GM21737 (cell line): ENCODE data around the gene COG5.

Experiments
- ATAC-seq: cut with Tn5 transposase; IDR thresholded peaks from one replicate; pipeline ENCODE4 v1.9.1; 2021; ENCODE audit warnings: mild to moderate bottlenecking, moderate library complexity; ENCODE audit not compliant: unreplicated experiment

The COG5 gene

DNA sequence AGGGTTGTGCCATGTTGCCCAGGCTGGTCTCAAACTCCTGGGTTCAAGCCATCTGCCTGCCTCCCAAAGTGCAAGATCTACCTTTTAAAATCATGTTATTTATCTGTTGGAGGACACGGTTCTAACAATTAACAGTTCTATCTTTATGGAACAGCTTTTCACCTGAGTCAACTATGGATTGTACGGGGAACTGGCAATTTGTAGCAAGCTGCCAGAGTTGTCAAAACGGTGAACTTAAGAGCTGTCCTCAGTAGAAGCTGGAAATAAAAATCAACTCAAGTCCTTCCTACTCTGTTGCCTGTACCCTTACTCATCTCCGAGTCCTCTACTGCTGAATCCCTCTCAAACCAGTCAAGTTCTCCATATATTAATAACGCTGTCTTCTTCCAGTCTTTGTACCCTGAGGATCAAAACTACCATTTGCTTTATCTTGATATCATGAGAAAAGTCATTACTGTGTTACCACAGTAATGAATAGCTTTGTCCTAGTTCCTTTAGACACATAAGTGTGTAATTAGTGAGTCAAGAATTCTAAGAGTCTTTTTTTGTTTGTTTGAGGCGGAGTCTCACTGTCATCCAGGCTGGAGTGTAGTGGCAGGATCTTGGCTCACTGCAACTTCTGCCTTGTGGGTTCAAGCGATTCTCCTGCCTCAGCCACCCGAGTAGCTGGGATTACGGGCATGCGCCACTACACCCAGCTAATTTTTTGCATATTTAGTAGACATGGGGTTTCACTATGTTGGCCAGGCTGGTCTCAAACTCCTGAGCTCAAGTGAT is 366.7 kb downstream of the COG5 start:
- ATAC-seq, result no peak

DNA sequence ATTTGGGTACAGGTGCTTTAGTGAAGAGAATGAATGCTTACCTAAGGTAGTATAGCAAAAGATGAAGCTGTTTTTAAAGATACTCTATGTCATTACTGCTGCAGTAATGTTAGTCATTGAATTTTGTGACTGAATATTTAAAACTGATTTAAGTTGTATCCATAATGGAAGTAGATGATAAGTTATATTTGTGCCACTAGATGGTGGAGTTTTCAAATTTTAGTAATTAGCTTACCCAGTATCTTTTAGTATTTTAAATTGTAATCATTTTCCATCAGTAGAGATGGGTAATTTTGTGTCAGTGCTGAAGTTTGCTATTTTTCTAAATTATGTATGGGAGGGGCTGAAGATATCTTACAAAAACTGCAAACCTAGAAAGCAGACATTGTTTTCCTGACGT is 369.7 kb downstream of the COG5 start:
- no peak for ATAC-seq

DNA sequence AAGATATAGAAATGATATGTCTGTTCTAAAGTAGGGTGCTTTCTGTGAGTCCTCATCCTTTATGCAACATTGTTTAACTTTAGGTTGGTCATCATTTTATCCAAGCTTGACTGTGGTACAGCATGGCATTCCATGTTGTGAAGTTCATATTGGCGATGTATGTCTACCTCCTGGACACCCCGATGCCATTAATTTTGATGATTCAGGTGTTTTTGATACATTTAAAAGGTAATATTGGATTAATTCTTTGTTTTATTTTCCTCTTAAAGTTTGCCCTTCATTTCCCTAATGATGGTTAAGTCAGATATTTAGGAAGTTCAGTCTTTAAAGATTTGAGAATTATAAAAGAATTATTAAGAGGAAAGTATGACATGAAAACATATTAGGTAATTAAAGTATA is 373.6 kb downstream of the COG5 start:
- no peak for ATAC-seq

DNA sequence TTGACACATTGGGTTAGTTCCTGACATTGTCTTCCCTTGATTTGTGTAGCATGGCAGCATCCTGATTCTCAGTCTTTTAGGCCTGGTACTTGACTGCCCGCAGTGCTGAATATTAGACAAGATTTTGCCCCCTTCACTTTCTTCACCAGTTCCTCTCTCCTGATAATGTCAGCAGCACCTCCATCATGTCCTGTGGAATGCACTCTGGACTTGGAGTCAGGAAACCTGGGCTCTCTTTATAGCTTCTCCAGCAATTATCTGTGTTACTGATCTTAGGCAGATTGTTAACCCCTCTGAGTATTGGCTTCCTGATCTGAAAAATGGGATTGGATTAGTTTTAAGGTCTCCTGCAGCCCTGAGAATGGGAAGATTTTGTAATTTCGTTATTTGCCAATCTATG is 375.9 kb downstream of the COG5 start:
- no peak for ATAC-seq

DNA sequence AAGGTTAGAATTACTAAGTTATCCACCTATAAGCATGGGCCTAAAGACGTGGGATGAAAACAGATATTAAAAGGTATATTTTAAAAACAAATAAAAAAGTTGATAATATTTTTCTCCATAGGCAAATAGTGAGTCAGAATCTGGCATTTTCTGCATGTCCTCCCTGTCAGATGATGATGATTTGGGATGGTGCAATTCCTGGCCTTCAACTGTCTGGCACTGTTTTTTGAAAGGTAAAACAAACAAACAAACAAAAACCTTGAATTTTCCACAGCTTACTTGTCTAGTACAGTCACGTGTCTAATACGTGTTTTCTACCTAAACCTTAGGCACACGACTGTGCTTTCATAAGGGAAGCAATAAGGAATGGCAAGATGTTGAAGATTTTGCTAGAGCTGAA is 377.5 kb downstream of the COG5 start:
- ATAC-seq, result no peak

DNA sequence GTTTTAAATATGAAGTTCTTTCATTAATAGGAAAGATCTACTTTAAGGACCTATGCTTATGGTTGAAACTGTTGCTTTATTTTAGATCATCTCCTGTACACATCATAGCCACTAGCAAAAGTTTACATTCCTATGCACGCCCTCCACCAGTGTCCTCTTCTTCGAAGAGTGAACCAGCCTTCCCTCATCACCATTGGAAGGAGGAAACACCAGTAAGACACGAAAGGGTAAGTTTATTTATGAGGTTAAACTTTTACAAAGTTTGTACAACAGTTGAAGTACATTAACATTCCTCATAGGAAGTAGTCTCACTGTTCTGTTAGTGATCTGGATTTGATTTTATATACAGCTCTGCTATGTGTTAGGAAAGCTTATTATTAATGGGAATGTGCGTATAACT is 378.0 kb downstream of the COG5 start:
- no peak for ATAC-seq

DNA sequence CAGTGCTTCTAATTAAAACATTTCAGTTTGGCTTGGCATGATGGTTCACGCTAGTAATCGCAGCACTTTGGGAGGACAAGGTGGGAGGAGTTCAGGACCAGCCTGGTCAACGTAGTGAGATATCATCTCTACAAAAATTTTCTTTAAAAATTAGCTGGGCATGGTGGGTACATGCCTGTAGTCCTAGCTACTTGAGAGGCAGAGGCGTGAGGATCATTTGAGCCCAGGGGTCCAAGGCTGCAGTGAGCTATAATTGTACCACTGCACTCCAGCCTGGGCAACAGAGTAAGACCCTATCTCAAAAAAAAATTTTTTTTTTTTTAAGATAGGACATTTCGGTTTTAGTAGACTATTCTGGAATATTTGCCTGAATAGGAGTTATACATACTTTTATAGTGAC is 382.5 kb downstream of the COG5 start:
- no peak for ATAC-seq

DNA sequence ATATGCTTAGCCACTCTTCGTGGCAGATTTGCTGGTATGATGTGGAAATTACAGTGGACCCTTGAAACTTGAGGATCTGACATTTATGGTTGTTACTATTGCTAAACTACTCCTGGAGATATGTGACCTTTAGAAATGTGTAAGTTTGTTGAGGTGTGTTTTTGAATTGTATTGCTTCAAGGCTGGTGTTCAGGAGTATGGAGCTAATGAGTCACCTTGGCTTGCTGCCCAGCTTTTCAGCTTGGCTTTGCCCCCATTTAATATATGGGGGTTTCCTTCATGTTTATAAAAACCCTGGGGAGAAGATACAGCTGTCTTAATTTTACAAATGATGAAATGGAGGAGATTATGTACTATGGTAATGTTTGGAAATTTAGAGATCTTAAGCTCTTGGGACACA is 383.3 kb downstream of the COG5 start:
- no peak for ATAC-seq

DNA sequence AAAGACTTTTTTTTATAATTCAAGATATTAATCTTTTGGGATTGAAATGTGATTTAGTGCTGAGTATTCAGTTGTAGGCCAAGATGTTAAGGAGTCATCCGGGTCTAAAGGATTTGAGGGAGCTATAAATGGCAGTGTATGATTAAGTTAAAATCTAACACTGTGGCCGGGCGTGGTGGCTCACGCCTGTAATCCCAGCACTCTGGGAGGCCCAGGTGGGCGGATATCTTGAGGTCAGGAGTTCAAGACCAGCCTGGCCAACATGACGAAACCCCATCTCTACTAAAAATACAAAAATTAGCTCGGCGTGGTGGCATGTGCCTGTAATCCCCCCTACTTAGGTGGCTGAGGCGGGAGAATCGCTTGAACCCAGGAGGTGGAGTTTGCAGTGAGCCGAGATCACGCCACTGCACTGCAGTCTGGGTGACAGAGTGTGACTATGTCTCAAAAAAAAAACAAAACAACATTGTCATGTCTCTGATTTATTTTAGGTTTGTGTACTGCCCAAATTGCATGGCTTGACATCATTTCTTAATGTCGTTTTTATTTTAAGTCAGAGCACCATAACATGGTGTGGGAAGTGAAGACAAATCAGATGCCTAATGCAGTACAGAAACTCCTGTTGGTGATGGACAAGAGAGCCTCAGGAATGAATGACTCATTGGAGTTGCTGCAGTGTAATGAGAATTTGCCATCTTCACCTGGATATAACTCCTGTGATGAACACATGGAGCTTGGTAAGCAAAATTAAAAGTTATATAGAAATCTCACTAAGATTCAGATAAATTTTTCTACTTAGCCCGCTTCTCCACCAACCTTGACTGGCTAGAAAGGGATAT is 384.2 kb downstream of the COG5 start:
- ATAC-seq, result no peak

DNA sequence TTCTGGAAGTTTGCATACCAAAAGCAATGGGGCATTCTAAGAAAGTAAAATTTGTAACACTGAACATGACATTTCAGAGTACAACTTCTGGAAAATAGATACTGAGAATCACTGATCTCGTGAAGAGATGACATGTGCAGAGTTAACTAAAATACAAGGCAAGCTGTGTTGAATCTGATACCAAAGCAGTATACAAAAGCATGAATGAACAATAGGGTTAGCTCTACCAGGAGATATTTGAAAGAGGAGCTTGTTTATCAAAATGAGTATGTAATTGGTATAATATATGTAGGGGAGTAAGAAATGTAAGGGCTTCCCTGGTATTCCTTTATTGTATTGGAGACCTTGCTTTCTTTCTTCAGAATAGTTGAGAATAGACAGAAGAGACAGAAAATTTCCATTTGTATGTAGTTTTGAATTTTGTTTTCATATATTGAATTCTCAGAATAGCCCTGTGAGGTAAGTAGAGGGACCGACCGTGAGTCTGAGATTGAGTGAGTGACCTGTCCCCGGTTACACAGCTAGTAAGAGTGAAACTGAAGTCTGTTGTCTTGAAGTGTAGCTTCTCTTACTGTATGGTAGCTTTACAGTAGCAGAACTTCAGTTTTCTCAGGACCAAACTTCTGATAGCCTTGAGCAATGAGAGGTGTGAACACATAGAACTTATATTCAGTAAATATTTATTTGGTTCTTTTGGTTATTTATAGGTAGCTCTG is 389.9 kb downstream of the COG5 start:
- ATAC-seq, result peak; percentile 47

DNA sequence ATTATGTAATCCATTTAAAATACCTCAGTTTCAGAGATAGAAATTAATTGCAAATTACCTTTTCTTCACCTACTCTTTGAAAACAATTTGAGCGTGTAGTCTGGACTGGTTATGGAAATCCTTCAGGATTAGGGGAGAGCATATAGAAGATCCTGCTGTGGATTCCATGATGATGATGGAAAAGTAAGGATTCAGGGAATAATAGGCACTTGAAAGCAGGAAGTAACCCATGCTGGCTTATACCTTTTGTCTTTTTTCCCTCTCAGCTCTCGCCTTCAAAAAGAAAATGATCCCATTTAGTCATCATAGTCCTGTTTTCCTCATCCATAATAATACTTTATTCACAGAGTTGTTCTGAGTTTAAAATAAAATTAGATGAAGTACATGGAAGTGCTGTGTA is 390.5 kb downstream of the COG5 start:
- ATAC-seq, result no peak

DNA sequence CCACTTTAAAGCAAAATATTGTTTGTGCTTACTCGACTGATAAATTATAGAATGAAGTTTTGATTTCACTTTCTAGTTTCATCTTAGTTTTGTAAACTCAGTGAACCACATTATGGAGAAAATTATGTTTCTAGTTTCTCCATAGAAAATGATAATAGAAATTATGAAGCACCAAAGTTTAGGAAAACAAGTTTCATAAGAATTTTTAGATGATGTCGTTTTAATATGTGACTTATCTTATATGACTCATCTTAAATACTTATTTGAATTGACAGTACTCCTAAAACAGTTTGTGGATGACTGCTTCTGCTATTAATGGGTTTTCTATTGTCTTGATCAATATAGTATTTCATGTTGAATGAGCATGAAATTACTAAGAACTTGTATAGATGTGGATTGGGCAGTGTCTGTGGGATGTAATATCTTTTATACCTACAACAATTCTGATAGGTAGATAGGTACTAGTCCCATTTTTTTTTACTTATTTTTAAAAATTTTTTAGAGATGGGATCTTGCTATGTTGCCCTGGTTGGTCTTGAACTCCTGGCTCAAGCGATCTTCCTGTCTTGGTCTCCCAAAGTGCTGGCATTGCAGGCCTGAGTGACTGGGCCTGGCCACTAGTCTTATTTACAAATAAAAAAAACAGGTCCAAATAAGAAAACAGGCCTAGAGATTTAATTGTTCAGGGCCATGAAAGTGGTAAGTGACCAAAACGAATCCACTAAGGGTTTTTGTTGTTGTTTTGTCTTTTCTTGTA is 391.3 kb downstream of the COG5 start:
- no peak for ATAC-seq

DNA sequence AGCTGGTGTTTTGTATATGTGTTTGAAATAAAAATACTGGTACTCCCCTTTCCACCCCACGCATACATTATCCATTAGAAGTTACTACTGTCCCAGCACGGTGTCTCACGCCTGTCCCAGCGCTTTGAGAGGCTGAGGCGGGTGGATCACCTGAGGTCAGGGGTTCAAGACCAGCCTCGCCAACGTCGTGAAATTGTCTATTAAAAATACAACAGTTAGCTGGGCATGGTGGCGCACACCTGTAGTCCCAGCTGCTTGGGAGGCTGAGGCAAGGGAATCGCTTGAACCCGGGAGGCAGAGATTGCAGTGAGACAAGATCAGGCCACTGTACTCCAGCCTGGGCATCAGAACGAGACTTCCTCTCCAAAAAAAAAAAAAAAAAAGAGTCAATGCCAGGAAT is 392.2 kb downstream of the COG5 start:
- ATAC-seq, result no peak

DNA sequence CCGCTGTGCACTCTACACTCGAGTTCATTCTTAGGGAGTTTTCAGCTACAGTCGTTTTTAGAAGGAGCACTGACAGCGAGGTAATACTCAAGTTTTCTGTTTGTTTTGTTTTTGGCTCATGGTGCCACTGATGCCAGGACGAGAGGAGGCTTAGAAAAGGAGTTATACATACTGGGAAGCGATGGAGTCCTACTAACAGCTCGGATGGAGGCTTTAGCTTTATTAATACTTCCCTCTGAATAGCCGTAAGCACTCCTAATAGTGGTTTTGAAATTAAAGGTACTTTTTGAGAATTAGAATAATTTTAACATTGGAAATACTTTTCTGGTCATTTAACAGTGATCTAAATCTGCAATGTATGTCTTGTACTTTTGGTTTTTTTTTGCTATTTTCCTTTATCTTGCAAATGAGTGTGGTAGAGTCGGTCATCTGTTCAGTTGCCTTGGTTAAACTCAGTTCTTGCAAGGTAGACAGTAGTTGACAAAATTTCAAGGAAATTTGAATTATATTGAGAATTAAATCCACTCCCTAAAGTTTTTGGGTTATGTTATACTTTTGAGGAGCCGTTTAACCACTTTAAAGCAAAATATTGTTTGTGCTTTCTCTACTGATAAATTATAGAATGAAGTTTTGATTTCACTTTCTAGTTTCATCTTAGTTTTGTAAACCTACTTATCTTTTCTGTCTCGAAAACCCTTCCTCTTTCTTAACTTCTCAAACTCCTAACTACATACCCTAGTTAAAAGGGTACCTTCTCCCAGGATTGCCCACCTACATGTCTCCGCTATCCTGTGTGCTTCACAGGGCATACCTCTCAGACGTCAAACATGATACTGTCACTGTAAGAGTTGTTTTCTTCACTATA is 393.4 kb downstream of the COG5 start:
- no peak for ATAC-seq

DNA sequence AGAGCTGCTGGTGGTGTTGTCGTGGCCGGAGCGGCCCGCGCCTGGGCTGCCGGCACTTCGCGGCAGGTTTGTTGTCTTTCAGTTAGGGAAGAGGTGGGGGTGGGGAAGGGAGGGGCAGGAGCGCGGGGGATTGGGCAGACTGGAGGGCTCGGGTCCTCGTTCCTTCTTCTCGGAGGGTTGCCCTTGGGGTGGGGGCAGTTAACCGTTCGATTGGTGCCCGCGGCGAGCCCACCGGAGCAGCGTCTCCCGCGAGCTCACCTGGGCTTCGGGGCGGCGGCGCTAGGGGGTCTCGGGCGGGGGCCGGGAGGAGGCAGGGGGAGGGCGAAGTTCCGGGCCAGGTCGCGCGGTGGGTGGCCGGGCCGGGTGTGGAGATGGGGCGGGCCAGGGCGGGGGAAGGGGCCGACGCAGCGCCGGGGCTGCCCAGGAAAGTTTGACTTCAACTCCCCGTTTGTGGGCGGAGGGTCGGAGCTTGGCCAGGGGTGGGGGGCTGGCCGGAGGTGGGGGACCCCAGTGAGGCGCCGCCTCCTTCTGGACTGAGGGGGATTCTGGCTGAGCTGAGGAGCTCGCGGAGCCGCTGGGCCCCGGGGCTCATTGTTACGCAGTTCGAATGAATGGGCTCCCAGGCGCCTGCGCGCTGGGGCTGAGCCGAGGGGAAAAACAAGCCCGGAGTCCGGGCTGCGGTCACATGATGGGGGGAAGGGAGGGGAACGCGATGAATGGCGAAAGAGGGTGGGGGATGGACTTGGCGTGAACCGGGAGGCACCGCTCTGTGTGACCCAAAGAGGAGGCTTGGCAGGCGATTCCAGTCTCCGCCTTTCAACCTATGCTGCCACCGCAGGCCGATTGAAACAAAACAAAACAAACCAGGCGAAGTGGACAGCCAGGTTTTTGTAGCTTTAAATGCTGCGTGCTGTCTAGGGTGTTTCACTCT is 394.3 kb downstream of the COG5 start:
- peak; percentile 35 for ATAC-seq

DNA sequence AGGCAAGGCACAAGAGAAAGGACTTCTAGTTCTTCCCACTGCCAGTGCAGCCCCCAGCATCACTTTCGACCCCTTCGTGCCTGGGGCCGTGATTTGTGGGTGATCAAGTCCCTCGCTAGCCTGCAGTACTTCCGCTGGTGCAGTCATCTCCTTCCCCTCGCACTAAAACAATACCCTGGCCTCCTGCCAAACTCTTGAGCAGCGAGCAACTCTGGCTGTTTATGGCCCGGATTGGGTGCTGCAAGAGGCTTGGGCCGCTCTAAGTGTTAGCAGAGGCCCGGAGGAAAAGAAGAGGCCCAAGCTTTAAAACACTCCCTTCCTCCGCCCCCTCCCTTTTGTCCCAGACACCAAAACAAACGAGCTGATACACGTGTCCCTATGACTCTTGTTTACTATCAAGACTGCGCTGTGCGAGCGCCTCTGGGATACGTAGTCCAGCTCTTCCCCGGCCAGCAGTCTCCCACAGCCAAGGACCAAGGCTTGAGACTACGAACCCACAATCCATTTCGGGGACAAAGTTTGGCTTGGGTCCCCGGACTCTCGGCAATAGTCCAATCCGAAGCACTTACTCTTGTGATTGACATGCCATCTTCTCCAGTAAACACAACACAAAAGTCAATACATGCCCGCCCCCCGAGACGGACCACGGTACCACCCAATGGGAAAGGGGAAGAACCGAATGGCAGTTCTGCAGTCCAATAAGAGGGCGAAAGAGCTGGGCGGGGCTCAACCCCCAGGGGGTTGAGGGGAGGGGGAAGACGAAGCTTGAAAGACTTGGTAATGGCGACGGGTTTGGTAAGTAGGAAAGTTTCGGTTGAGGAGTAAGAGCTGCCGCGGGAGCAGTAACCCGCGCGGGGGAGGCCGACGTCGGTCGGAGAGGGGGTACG is 395.2 kb downstream of the COG5 start, which contains the start of gene HBP1:
TSS of gene HBP1 (plus strand) at position 771 of the 887 bp plus-strand sequence. CDS start 10,891 bp downstream, outside the sequence.
- ATAC-seq, result peak; percentile 88

DNA sequence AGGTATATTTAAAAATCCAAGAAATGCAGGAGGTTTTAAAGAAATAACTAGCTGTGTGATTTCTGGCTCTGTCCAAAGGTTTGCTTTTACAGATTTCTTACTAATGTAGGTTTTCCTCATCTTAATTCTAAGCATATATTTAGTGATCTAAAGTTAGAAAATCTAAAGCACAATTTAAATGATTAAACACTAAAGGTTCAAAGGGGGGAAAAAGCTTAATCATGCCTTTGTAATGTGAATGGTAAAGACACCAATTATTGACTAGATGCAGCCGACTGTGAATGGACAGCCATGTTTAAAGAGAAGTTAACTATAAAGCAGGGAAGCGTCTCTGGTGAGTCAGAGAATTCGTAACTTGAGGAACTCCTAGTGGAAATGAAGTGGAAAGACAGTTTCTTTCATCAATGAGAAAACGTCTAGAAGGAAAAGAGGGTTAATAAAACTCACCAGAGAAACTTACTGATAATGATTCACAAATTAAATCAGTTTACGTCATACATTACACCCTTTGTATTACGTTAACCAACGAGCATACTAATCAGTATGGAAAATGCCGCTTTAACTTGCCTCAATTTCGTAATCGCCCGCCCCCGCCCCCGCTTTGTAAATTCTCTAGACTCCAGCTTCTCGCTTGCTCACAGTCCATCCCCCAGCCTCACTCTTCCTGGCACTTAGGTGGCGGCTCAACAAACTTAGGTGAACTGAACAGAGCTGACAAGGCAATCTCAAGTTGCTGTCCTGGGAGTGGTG is 396.1 kb downstream of the COG5 start:
- ATAC-seq, result peak; percentile 0
